ENCODE data around the gene PDE6D.

Gene PDE6D

GRCh38 chr2:231706731-231707624, 74.1 kb downstream of the PDE6D start:
- peak; percentile 97 for DNase-seq

GRCh38 chr2:231704017-231704416, 77.1 kb downstream of the PDE6D start:
- no peak for DNase-seq

- no peak for DNase-seq
Observed at GRCh38 chr2:231701456-231702373, 79.4 kb downstream of the PDE6D start.

GRCh38 chr2:231699006-231699405, 82.1 kb downstream of the PDE6D start:
- no peak for DNase-seq

GRCh38 chr2:231696004-231696367, 85.1 kb downstream of the PDE6D start:
- DNase-seq: no peak

- no peak for DNase-seq
Observed at GRCh38 chr2:231693956-231694355, 87.1 kb downstream of the PDE6D start.

- DNase-seq: no peak
Observed at GRCh38 chr2:231692847-231693246, 88.2 kb downstream of the PDE6D start.

- no peak for DNase-seq
Observed at GRCh38 chr2:231691251-231691772, 89.8 kb downstream of the PDE6D start.

GRCh38 chr2:231689124-231689893, 91.8 kb downstream of the PDE6D start:
- no peak for DNase-seq

- no peak for DNase-seq
Observed at GRCh38 chr2:231688719-231689118, 92.4 kb downstream of the PDE6D start.

- no peak for DNase-seq
Observed at GRCh38 chr2:231687961-231688360, 93.1 kb downstream of the PDE6D start.

- DNase-seq: peak; percentile 75
Observed at GRCh38 chr2:231687133-231687852, 93.8 kb downstream of the PDE6D start.

GRCh38 chr2:231686192-231687100, 94.6 kb downstream of the PDE6D start:
- no peak for DNase-seq

GRCh38 chr2:231685349-231686191, 95.5 kb downstream of the PDE6D start:
- DNase-seq: no peak

- no peak for DNase-seq
Observed at GRCh38 chr2:231684314-231685223, 96.5 kb downstream of the PDE6D start.

GRCh38 chr2:231683292-231684235, 97.5 kb downstream of the PDE6D start:
- DNase-seq: no peak

- DNase-seq: no peak
Observed at GRCh38 chr2:231682603-231683291, 98.3 kb downstream of the PDE6D start.
